HG03159 (cell line): ENCODE results near the gene MLX.
"Not testable (repeated sequence)": the region's sequence is repeated elsewhere in the genome, so short reads cannot be mapped to it uniquely, and the experiment has no call there.

Experiments used
- ATAC-seq: cut with Tn5 transposase; IDR thresholded peaks from one replicate; pipeline ENCODE4 v1.9.1; 2021; ENCODE audit warnings: mild to moderate bottlenecking, moderate library complexity; ENCODE audit not compliant: unreplicated experiment

Gene MLX

DNA sequence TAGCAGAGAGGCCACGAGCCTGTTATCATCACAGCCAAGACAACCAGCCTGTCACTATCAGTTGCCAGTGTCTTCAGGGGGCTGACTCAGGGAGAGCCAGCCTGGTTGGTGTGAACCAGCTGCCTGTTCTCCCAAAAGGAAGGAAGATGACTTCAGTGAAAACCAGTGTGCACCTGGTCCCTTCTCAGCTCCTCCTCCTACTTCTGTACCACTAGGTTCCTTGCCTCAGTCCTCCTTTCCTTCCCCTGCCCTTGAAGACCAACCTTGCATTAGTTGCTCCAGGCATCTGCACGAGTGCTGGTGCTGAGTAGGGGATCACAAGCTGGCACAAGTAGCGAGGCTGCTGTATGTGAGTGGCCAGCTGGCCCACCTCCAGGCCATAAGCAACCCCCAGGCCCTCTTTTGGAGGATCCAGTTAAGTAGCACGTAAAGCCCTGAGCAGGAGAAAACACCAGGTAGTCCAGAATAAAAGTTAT, 51.1 kb downstream of the MLX start:
- ATAC-seq, result peak; percentile 19

- ATAC-seq, result peak; percentile 67
These were observed 51.7 kb downstream of the MLX start for GRCh38 chr17:42618442-42619150.

DNA sequence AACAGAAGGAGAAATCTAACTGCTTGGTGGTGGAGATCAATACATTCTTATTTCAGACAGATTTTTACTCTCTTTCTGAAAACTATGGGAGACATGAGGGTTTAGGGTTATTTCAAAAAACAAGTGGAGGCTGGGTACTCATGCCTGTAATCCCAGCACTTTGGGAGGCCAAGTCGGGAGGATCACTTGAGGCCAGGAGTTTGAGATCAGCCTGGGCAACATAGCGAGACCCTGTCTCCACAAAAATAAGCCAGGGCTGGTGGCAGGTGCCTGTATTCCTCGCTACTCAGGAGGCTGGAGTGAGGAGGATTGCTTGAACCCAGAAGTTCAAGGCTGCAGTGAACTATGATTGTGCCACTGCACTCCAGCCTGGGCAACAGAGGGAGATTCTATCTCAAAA, 55.1 kb downstream of the MLX start:
- not testable (repeated sequence) for ATAC-seq
